ENCODE results near the gene SLC9A8. TPM values are rescaled to one million over a fixed set of nuclear protein-coding genes. Genes with fewer than 3 reads are reported as not detected.

Gene SLC9A8
- total and polyA plus RNA-seq, 2 of the 4 experiments (the other 2 are of a cell fraction) = 4.1 to 5.0 TPM

GRCh38 chr20:49915380-49916145, 102.9 kb downstream of the SLC9A8 start, which contains the start of gene SPATA2:
TSS of gene SPATA2 (minus strand) at chr20:49915529. CDS start at chr20:49908490, 7,039 bp downstream.
- in situ Hi-C loops (cut with MboI; ENCODE audit: low sequenced_read_pairs) (no loop called here), dilution Hi-C loops (cut with HindIII; ENCODE audit: low sequenced_read_pairs, unreplicated experiment) (no loop called here), intact Hi-C loops (cut with micrococcal nuclease) (no loop called here)
- WGBS, 2 experiments (ENCODE audit: extremely low coverage in 2 of 2, insufficient read length in 1 of 2) = 1% methylated on average over 39 of the region's 69 CpGs; no CpG with 5 or more reads in 1 of the 2 experiments
- POLR2A ChIA-PET (ENCODE audit: unreplicated experiment) = no interaction called here
- Histone ChIP-seq H2AFZ (replicated peaks; ENCODE audit: low read length, poor library complexity) (peak within 1 kb of the TSS; percentile 100), H3K9ac (ENCODE audit: low read depth, low read length) (peak within 1 kb of the TSS; percentile 99), H3K9me3 (ENCODE audit: control insufficient read depth, insufficient read depth, low read length) (no peaks in the 10 kb centered on the region), H2AK9ac (replicated peaks; ENCODE audit: low read depth, low read length, poor library complexity) (peak within 1 kb of the TSS; percentile 99), H2BK5ac (ENCODE audit: low read depth, low read length, poor library complexity, severe bottlenecking) (peak within 1 kb of the TSS; percentile 100), H3K27me3 (ENCODE audit: control insufficient read depth, insufficient read depth, low read length) (no peaks in the 10 kb centered on the region), H3K4me1 (ENCODE audit: control insufficient read depth, insufficient read depth, low read length) (peaks cover 9% of the 10 kb centered on the region), H3K4me3 (ENCODE audit: insufficient read depth, low read depth, low read length) (peak within 1 kb of the TSS; percentile 90), H4K5ac (ENCODE audit: low read depth, low read length) (peak within 1 kb of the TSS; percentile 100), H2BK20ac (ENCODE audit: low read depth, low read length) (peak within 1 kb of the TSS; percentile 100), H4K8ac (ENCODE audit: low read depth in 2 of 2, low read length in 2 of 2) (peak within 1 kb of the TSS; percentile 93 to 100), H3K4ac (ENCODE audit: low read depth, low read length) (peak within 1 kb of the TSS; percentile 100), H3K9me1 (ENCODE audit: insufficient read depth, low read length) (peaks cover 3% of the 10 kb centered on the region; the same call in 1 of the 2 replicates), H3K27ac (ENCODE audit: insufficient read depth, low read length) (peak within 1 kb of the TSS; percentile 99), H3K36me3 (ENCODE audit: control insufficient read depth, insufficient read depth, low read length) (no peaks in the 10 kb centered on the region; the same call in 1 of the 2 replicates), H3K79me1 (ENCODE audit: low read depth in 1 of 2, low read length in 2 of 2) (peaks cover 11 to 50% of the 10 kb centered on the region in 2 experiments; a peak in 2 of 4 replicates), H2BK120ac (ENCODE audit: low read depth, low read length) (peak within 1 kb of the TSS; percentile 100), H4K91ac (ENCODE audit: insufficient read depth, low read depth, low read length) (peak within 1 kb of the TSS; percentile 100), H2BK15ac (ENCODE audit: low read depth, low read length) (peak within 1 kb of the TSS; percentile 100; the same call in 2 of the 3 replicates), H3K14ac (replicated peaks; ENCODE audit: low read depth, low read length) (peak within 1 kb of the TSS; percentile 100), H2AK5ac (ENCODE audit: low read depth, low read length) (peak within 1 kb of the TSS; percentile 69), H3K4me2 (ENCODE audit: low read depth, low read length) (peak within 1 kb of the TSS; percentile 87), H3K18ac (ENCODE audit: low read depth, low read length) (peak within 1 kb of the TSS; percentile 100), H4K20me1 (ENCODE audit: insufficient read depth, low read length) (peaks cover 28% of the 10 kb centered on the region; the same call in 1 of the 2 replicates), H3K56ac (ENCODE audit: extremely low read depth, insufficient read depth, low read length) (peak within 1 kb of the TSS; percentile 100), H3K23ac (ENCODE audit: low read depth, low read length) (peak within 1 kb of the TSS; percentile 100)
- CTCF ChIA-PET = no interaction called here
- ATAC-seq (ENCODE audit: low read depth) = peak; percentile 93
- DNase-seq = peak; percentile 94
- BruUV-seq (replicated peaks) = no TSS peak
- TF ChIP-seq MXI1 (IDR thresholded peaks at IDR 0.05; ENCODE audit: borderline replicate concordance, low read depth, low read length) = peak; percentile 26; the same call in 1 of the 2 replicates
- no peak for TF ChIP-seq USF2 (IDR thresholded peaks at IDR 0.05; ENCODE audit: low read depth, low read length)
- no peak for TF ChIP-seq NFE2L2 (IDR thresholded peaks at IDR 0.05; ENCODE audit: low read depth, low read length)
- TF ChIP-seq BHLHE40 (IDR thresholded peaks at IDR 0.05; ENCODE audit: low read depth, low read length) = no peak
- no peak for TF ChIP-seq FOS (IDR thresholded peaks at IDR 0.05; ENCODE audit: low read depth, low read length)
- TF ChIP-seq POLR2A (IDR thresholded peaks at IDR 0.05; ENCODE audit: low read depth, low read length) = peak; percentile 96
- peak; percentile 53; the same call in 1 of the 2 replicates for TF ChIP-seq MAFK (IDR thresholded peaks at IDR 0.05; ENCODE audit: low read depth, low read length)
- peak; percentile 69 for TF ChIP-seq CEBPB (IDR thresholded peaks at IDR 0.05; ENCODE audit: low read depth, low read length)
- 0 out of 2 replicates have a peak, but pooled peaks have one; percentile 58 for TF ChIP-seq CHD1 (IDR thresholded peaks at IDR 0.05; ENCODE audit: low read depth, low read length)
- peak; percentile 76 for TF ChIP-seq RCOR1 (IDR thresholded peaks at IDR 0.05; ENCODE audit: insufficient replicate concordance, low read length)
- no peak for TF ChIP-seq CTCF (conservative IDR thresholded peaks at IDR 0.05; ENCODE audit: low read depth, low read length)
- TF ChIP-seq SMC3 (IDR thresholded peaks at IDR 0.05; ENCODE audit: low read depth, low read length) = no peak
- no peak for TF ChIP-seq RAD21 (IDR thresholded peaks at IDR 0.05; ENCODE audit: low read length)
- TF ChIP-seq RFX5 (IDR thresholded peaks at IDR 0.05; ENCODE audit: low read depth, low read length) = peak; percentile 41; the same call in 1 of the 2 replicates
